Hepatocyte (in vitro differentiated cells): ENCODE results near the gene MRGPRD.

Source experiments
- EZH2 ChIP-seq: fragments of 200-600 bp; sonication (generic); IDR thresholded peaks from 2 replicates; pipeline ENCODE4 v1.6.1; 2016; ENCODE audit warnings: antibody characterized with exemption, mild to moderate bottlenecking, borderline replicate concordance
- EZH2phosphoT487 ChIP-seq: fragments of 200-600 bp; sonication (generic); IDR thresholded peaks from one replicate; pipeline ENCODE4 v1.6.1; 2018; ENCODE audit warnings: antibody characterized with exemption, mild to moderate bottlenecking, low read depth, moderate library complexity; ENCODE audit not compliant: unreplicated experiment, severe bottlenecking
- TF ChIP-seq, protein P1 (sequence below): fragments of 200-600 bp; sonication (generic); IDR thresholded peaks from 2 replicates; pipeline ENCODE4 v1.5.1; 2016; ENCODE audit warnings: antibody characterized with exemption, mild to moderate bottlenecking; ENCODE audit not compliant: poor library complexity

DNA sequence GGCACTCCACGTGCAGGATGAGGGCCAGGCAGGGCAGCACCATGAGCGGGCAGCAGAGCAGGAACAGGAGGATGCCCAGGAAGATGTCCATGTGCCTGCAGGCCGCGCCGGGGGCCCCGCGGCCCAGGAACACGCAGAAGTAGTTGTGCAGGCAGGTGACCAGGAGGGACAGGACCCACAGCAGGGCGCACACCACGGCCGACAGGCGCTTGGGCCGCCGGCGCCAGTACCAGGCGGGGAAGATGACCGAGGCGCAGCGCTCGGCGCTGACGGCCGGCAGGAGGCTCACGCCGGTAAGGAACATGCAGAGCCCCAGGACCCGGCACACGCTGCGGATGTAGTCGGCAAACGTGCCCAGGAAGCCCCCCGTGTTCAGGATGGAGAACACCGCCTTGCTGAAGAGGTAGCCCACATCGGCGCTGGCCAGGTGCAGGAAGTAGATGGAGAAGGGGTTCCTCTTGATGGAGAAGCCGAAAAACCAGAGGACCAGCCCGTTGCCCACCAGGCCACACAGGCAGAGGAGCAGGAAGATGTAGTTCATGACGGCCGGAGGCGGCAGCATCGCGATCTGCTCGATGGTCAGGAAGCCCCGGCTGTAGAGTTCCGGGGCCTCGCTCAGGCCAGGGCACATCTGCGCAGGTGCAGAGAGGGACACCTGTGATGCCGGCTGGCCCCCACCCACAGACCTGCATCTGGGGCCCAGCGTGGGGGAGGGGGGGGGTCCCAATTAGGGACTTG, 25.0 kb upstream of the MRGPRD start:
- TF ChIP-seq, protein P1, sequence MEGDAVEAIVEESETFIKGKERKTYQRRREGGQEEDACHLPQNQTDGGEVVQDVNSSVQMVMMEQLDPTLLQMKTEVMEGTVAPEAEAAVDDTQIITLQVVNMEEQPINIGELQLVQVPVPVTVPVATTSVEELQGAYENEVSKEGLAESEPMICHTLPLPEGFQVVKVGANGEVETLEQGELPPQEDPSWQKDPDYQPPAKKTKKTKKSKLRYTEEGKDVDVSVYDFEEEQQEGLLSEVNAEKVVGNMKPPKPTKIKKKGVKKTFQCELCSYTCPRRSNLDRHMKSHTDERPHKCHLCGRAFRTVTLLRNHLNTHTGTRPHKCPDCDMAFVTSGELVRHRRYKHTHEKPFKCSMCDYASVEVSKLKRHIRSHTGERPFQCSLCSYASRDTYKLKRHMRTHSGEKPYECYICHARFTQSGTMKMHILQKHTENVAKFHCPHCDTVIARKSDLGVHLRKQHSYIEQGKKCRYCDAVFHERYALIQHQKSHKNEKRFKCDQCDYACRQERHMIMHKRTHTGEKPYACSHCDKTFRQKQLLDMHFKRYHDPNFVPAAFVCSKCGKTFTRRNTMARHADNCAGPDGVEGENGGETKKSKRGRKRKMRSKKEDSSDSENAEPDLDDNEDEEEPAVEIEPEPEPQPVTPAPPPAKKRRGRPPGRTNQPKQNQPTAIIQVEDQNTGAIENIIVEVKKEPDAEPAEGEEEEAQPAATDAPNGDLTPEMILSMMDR: no peak
- no peak for TF ChIP-seq EZH2phosphoT487
- no peak for TF ChIP-seq EZH2
